Hindlimb muscle (tissue), 1 donor: ENCODE results near the gene UNC119B. TPM values are rescaled to one million over a fixed set of nuclear protein-coding genes. Genes with fewer than 3 reads are reported as not detected.
"Not testable (repeated sequence)": the region's sequence is repeated elsewhere in the genome, so short reads cannot be mapped to it uniquely, and the experiment has no call there.

Experiments
- DNase-seq: peaks from one replicate; pipeline ENCODE4 v3.0.0-alpha.2; 2013
- polyA plus RNA-seq: library from polyadenylated mRNA; unstranded; fragments of 120-200 nt; gene quantifications from one replicate; pipeline ENCODE4 v1.2.1, GENCODE V29; 2013; ENCODE audit not compliant: insufficient read length

Gene UNC119B
- polyA plus RNA-seq: 11.0 TPM

DNA sequence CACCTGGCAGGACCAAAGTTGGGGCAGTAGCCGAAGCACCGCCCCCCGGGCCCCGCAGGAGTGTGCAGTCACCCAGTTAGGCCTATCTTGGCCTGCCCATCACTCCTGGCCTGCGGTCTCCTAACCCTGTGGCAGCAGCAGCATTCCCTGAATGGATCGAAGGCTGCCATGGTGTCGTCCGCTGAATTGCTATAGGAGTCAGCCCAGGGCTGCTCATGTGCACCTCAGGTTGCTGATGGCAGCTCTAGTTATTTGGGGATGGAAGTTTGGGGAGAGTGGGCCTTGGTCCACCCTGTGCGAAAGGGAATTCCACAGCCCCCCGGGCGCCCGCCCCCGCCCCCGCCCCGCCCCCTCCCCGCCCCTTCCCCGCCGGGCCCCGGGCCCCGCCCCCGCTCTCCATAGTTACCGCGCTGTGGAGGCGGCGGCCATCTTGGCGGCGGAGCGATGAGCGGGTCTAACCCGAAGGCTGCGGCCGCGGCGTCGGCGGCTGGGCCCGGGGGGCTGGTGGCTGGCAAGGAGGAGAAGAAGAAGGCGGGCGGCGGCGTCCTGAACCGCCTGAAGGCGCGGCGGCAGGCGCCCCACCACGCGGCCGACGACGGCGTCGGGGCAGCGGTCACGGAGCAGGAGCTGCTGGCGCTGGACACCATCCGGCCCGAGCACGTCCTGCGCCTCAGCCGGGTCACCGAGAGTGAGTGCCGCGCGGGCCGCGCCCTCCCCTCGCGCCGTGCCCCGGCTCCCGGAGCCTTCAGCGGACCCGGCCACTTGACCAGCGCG lies at the start of gene UNC119B:
Gene UNC119B, plus strand, starts transcription at position 428 of the 774 bp plus-strand sequence. Its CDS starts 17 bp downstream, at position 445.
- DNase-seq: peak; percentile 71

DNA sequence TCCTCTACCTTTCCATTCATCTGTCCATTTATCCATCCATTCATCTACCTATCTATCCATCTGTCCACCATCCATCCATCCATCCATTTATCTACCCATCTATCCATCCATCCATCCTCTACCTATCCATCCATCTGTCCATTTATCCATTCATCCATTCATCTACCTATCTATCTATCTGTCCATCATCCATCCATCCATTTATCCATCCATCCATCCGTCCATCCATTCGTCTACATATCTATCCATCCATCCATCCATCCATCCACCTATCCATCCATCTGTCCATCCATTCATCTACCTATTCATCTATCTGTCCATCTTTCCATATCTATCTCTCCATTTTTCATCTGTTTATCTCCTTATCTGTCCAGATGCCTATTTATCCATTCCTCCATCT lies 48.8 kb upstream of the UNC119B start:
- DNase-seq: no peak

DNA sequence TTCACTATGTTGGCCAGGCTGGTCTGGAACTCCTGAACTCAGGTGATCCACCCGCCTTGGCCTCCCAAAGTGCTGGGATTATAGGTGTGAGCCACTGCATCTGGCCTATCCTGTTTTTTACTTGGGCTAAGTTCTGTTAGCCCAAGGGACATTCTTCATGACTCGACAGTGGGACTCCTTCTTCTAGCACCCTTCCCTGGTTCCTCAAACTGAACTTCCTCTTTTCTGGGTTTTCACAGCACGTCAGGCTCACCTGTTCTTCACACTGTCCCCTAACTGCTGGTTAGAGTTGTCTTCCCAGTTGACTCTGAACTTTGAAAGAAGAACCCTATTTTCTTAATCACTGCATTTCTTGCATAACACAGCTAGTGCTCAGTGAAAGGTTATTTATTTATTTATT lies 47.4 kb upstream of the UNC119B start:
- DNase-seq: no peak

DNA sequence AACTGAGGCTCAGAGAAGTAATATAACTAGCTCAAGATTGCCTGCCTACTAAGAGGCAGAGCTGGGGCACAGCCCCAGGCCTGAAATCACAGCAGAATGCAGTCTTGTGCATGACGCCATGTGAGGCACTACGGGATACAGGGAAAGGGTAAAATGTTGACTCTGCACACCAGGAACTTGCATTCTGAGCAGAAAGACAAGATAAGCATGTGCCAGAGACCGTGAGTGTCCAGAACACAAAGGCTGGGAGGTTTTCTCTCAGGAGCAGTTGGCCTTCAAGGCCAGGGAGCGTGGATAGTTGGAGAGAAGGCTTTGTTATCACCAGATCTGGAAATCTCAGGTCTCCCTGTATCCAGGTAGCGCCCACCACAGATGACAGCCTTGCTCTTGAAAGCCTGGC lies 46.5 kb upstream of the UNC119B start:
- DNase-seq: no peak

DNA sequence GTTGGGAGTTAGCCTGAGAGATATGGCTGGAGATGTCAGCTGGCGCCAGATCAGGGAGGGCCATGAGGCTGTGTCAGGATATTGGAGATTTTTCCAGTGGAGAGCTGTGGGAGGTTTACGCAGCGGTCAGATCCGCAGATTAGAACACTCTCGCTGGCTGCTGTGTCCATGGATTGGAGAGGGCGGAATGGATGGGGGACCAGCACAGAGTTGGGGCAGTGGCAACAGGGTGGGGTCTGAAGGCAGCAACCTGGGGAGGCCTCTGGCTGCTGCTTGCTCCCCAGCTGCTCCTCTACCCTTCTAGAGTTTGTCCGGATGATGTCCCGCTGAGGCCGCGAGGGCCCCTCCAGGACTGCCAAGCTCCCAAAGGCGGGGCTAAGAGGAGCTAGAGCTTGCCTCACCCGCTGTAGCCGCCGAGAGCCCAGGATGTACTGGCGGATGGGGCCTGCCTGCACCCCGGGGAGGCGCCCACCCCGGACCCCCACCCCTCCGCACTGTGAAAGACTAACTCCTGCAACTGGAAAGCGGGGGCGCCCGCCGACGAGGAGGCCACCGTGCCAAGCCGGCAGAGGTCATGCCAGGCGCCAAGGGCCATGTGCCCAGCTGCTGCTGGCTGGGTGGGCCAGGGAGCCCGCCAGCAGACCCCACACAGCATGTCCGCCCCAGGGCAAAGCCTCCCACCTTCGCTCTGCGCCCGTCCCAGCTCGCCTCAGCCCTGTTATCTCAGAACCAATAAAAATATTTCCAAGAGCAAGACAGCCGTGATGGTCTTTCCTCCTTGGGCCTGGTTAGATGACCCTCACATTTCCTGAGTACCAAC lies 43.5 kb upstream of the UNC119B start:
- peak; percentile 63 for DNase-seq

DNA sequence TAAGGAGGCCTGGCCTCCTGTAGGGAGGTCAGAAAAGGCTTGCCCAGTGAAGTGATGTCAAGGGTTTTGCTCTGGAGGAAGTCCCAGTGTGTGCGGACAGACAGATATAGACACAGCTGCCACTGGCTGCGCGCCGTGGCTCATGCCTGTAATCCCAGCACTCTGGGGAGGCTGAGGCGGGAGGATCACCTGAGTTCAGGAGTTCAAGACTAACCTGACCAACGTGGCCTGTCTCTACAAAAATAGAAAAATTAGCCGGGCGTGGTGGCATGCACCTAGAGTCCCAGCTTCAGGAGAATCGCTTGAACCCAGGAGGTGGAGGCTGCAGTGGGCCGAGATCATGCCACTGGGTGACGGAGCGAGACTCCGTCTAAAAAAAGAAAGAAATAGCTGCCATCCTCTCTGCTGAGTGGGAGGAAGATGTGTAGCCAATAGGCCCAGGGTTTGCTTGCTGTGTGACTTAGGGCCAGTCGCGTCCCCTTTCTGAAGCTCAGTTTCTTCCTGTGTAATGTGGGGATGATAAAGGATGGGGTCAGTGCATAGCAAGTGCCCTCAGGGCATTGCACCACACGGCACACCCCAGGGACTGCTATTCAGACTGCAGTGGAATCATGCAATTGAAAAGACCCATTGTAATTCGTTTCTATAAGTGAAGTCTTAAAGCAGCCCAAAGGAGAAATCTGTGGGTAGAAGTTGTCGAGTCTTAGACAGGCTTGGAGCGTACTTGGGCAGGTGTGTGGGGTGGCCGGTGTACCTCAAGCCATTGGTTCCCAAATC lies 42.0 kb upstream of the UNC119B start:
- no peak for DNase-seq

DNA sequence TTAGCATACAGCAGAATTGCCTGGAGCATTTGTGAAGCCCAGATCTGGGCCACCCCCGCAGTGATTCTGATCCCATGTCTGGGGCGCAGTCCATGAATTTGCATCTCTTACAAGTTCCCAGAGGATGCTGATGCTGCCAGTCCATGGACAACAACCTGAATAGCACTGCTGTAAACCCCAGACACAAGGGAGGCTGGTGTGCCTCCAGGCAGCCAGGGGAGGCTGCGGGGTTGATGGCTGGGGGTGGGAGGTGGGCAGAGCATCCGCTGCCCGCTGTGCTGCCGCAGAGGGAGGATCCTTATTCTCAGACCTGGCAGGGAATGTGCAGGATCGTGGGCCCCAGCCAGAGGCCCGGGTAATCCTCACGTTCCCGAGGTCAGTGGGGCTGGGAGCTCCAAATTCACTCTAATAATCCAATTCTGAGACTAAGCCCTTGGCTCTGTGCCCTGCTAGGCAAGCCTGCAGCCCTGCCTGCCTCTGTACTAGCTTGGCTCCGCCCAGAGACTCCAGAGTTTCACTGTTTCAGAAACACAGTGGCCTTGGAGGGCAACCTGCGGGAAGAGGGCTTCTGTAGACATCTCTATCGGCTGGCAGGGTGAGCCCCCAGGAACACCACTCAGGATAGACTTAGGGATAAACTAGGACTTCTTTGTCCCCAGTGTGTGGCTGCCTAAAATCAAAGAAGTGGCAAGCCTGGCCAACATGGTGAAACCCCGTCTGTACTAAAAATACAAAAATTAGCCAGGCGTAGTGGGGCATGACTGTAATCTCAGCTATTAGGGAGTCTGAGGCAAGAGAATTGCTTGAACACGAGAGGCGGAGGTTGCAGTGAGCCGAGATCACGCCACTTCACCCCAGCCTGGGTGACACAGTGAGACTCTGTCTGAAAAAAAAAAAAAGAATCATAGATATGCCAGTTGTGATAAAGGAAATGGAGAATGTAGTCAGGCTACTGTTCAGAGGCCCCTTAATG lies 41.1 kb upstream of the UNC119B start:
- peak; percentile 32 for DNase-seq

DNA sequence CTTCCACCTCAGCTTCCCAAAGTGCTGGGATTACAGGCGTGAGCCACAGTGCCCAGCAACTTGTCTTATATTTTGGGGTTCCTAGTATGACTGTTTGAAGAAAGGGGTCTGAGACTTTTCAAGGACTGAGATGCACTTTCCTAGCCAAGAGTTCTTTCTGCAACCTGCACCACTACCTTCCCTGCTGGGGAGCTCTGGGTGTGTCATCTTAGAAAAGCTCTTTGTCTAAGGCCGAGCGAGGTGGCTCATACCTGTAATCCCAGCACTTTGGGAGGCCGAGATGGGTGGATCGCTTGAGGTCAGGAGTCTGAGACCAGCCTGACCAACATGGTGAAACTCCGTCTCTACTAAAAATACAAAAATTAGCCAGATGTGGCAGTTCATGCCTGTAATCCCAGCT lies 40.0 kb upstream of the UNC119B start:
- not testable (repeated sequence) for DNase-seq

DNA sequence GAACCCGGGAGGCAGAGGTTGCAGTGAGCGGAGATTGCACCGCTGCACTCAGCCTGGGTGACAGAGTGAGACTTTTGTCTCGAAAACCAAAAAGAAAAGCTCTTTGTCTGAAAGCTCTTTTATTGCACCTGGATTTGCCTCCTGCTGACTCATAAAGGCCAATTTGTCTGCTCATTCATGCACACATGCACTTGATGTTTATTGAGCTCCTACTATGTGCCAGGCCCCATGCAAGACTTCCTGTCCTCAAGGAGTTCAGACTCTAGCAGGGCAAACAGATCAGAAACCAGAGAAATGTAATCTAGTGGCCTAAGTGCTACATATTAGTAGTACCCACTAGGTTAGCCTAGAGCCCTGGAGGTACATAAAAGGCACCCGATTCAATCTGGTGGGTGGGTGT lies 39.6 kb upstream of the UNC119B start:
- no peak for DNase-seq

DNA sequence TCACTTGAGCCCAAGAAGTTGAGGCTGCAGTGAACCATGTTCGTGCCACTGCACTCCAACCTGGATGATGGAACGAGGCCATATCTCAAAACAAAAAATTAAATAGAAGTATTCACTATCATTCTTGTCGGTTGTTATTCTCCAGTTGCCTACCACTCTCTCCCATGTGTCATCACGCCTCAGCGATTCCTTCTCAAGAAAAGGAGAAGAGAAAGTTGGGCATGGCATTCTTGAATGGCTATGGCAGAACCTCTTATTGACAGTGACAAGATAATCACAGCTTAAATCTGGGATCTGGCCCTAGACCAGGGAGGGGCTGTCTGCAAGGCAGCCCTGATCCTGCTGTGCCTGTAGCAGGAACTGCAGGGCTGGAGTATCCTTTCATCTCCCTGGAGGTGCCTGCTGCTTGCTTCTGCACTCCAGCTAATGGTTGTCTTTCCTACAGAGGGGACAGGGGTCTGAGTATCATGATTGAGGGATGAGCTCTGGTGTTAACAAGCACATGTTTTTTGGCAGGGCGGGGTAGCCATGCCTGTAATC lies 36.1 kb upstream of the UNC119B start:
- DNase-seq: no peak

DNA sequence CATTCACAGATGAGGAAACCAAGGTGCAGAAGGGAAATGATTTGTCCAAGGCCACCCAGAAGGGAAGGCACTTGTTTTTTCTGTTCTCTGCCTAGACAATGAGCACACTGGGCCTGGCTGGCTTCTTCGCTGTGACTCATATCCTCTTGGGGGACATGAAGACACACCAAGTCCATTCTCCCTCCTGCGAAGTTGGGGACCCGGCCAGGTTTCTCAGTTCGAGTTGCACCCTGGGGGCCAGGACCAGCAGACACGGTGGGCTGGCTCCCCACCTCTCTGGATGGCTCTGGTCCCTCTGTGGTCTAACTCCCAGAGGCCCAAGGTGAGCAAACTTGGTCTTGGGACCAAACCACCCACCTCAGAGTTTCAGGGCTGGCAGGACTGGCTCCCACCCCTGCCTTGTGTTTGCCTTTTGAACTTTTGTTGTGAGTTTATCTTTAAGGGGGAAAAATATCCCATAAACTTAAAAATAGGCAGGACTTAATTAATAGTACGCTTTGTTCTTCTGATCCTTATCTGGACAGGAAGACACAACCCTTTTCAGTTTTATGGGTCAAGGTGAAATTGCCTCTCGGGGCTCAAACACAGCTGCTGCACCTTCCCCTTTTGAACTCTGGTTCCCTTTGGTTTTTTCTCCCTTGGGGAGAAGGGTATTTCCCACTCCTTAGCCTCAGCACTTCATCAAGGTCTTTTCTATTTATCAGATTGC lies 32.3 kb upstream of the UNC119B start:
- no peak for DNase-seq

DNA sequence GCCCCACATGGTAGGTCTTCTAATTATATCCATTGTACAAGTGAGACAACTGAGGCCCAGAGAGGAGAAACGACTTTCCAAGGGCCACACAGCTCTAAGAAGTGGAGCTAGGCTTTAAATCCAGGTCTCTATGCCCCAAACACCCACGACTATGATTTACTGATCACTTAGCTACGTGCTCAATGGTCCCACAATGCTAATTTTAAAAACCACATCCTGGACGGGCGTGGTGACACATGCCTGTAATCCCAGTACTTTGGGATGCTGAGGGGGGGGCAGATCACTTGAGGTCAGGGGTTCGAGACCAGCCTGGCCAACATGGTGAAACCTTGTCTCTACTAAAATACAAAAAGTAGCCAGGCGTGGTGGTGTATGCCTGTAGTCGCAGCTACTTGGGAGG lies 31.7 kb upstream of the UNC119B start:
- no peak for DNase-seq

DNA sequence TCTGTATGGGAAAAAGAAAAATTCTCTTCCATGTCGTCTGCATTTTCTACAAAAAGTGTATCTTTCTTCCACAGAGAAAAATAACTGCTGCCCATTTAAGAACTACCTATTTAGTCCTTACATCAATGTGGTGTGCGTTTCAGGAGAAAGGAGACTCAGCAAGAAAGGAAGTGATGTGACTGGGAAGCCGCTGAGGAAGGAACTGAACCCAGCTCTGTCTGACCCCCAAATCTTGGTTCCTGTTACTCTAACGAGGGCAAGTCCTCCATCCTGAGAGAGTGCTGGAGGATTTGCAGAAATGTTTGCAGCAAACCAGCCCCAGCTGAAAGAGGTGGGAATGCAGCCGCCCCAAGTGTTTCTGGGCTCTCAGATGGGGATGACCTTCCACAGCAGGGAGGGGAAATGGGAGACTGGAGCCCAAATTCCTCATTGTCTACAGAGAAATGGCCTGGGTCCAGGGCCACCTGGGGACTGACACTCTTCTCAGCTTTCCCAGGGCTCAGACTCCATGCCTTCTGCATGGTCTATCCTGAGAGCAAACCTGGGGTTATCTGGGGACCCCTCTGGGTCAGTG lies 30.0 kb upstream of the UNC119B start:
- DNase-seq: no peak

DNA sequence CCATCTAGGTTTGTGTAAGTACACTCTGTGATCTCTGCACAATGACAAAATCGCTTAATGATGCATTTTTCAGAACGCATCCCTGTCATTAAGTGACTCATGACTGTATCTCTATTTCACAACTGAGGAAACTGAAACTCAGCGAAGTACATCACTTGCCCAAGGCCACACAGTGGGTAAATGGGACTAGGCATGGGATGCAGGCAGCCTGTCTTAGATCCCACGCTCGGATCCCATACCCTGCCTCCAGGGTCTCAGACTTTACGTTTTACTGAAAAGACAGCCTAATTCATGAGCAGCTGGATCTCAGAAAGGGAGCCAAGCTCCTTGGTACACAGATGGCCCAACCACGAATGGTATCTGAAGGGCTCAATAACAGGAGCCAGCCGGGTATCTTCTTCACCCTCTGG lies 25.7 kb upstream of the UNC119B start:
- DNase-seq: no peak

DNA sequence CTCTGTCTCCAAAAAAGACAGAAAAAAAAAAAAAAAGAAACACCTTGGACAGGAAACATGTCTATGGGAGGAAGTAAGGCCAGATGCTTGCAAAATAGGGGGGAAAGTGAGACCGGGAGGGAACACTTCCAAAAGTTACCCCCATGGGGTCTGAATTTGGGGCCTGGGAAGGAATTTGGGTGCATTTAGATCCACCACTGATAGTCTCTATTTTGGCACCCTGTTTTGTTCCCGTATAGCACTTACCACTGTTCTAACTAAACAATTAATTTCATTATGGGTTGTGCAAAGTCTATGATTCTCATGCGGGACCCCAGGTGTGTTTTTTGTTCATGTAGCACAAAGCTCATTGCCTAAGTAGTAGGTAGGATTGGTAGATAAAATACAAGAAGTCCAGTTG lies 24.7 kb upstream of the UNC119B start:
- DNase-seq: no peak

DNA sequence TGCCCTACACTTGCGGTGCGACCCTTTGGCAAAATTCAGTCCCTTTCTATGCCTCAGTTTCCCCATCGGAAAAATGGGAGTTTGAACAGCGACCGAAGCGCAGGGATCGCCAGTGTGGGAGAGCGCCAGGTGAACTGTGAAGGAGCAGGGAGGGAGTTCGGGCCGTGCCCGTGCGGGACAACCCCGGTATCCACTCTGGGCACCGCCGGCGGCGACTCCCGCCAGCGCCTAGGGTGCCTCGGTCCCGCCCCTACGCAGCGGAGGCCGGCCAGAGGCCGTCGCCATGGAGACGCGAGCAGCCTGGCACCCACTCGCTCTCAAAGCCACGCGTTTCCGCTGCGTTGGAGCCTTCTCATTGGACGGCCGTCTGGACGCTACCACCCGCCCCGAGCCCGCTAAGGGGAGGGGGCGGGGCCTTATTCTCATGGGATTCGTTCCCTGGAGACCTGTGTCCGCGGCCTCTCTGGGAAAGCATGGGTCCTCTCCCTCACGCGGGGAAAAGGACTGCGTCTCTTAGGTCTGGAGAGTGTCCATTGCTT lies 24.0 kb upstream of the UNC119B start:
- DNase-seq: peak; percentile 92

DNA sequence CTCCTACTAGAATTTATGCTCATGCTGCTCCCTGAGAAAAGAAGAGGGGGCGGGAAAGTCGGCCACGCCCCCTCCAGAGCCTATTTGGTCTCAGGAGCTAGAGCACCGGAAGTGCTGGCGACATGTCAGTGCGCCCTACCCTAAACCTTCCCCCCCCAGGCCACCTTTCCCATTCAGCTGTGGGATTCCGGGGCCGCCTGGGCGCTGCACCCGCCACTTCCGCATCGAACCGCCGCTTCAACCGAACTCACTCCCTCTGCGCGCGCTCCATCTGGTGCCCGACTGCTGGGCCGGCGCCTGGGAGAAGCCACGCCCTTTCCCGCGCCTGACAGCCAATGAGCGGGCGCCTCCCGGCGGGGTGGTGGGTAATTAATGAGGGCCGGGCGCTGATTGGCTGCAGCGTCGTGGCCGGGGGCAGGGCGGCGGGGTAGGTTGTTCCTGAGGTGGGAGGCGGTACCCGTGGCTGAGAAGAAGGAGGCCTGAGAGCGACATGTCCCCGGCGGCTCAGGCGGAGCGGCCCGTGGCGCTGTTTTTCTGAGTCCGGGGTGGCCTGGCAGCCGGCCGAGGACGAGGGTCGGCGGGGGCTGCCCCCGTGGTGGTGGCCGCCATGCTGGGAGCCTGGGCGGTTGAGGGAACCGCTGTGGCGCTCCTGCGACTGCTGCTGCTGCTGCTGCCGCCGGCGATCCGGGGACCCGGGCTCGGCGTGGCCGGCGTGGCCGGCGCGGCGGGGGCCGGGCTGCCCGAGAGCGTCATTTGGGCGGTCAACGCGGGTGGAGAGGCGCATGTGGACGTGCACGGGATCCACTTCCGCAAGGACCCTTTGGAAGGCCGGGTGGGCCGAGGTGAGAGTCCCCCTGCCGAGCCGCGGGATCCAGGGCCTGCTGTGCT lies 23.3 kb upstream of the UNC119B start, which contains the start of gene MLEC:
Gene MLEC, plus strand, starts transcription at position 460 of the 888 bp plus-strand sequence. Its CDS starts 148 bp downstream, at position 608.
- DNase-seq: peak; percentile 98

DNA sequence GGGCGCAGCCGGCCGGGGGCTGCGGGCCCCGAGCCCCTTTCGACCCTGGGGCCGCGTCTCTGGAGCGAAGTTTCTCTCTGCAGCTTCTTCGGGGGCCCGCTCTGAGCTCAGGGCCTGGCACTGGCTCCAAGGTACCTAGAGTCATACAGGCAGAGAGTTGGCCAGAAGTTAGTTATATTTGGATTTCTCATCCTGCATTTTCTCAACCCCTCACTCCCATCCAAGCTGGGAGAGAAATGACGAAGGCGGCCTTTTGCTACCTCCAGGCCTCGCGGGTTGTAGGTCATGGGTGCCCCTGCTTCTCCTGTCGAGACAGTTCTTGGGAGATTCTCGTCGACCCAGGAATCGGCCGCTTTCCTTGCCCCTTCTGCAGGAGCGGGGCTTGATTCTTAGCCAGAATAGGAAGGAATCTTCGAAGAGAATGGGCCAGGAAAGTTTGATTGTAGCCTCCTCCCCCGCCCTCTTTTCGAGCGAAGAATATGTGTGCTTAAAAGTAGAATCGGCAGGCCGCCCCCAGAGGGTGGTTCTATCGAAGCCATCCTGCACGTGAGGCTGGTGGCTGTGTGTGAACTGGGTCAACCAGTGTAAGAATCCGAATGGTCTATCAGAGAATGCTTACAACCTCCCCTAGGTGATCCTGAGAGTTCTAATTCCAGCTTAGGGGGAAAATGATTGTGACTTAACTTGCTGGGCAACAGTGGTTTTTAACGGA lies 22.5 kb upstream of the UNC119B start:
- DNase-seq: peak; percentile 35
